ENCODE measurements around the gene AMIGO1.

Gene AMIGO1

GRCh38 chr1:109527098-109527811 lies 17.7 kb upstream of the AMIGO1 start:
- H3K4me3 ChIP-seq (replicated peaks in 1 of 2; ENCODE audit: low read depth in 2 of 2, low read length in 2 of 2) = no peak overlapping the region
- DNase-seq (ENCODE audit: low read depth in 2 of 2) = no peak
- no peak for TF ChIP-seq CTCF (IDR thresholded peaks at IDR 0.05; ENCODE audit: low read depth, low read length)

GRCh38 chr1:109523706-109524105 lies 14.2 kb upstream of the AMIGO1 start:
- no peak for TF ChIP-seq CTCF (IDR thresholded peaks at IDR 0.05; ENCODE audit: low read depth, low read length)
- H3K4me3 ChIP-seq (replicated peaks in 1 of 2; ENCODE audit: low read depth in 2 of 2, low read length in 2 of 2) = no peak overlapping the region
- DNase-seq (ENCODE audit: low read depth in 2 of 2) = no peak

GRCh38 chr1:109522026-109522425 lies 12.5 kb upstream of the AMIGO1 start:
- TF ChIP-seq CTCF (IDR thresholded peaks at IDR 0.05; ENCODE audit: low read depth, low read length) = no peak
- H3K4me3 ChIP-seq (replicated peaks in 1 of 2; ENCODE audit: low read depth in 2 of 2, low read length in 2 of 2) = no peak overlapping the region
- DNase-seq (ENCODE audit: low read depth in 2 of 2) = no peak

- no peak overlapping the region for H3K4me3 ChIP-seq (replicated peaks in 1 of 2; ENCODE audit: low read depth in 2 of 2, low read length in 2 of 2)
- TF ChIP-seq CTCF (IDR thresholded peaks at IDR 0.05; ENCODE audit: low read depth, low read length) = no peak
- DNase-seq (ENCODE audit: low read depth in 2 of 2) = no peak
Observed at GRCh38 chr1:109521002-109521951, 11.8 kb upstream of the AMIGO1 start.

- DNase-seq (ENCODE audit: low read depth in 2 of 2) = no peak
- H3K4me3 ChIP-seq (replicated peaks in 1 of 2; ENCODE audit: low read depth in 2 of 2, low read length in 2 of 2) = no peak overlapping the region
- TF ChIP-seq CTCF (IDR thresholded peaks at IDR 0.05; ENCODE audit: low read depth, low read length) = no peak
Observed at GRCh38 chr1:109517337-109517736, 7.8 kb upstream of the AMIGO1 start.

- no peak for DNase-seq (ENCODE audit: low read depth in 2 of 2)
- TF ChIP-seq CTCF (IDR thresholded peaks at IDR 0.05; ENCODE audit: low read depth, low read length) = no peak
Observed at GRCh38 chr1:109516872-109517271, 7.3 kb upstream of the AMIGO1 start.

More at GRCh38 chr1:109516872-109517271, 7.3 kb upstream of the AMIGO1 start:
- H3K4me3 ChIP-seq (replicated peaks in 1 of 2; ENCODE audit: low read depth in 2 of 2, low read length in 2 of 2) = no peak overlapping the region

Measured in cardiac fibroblast (primary cell).